ENCODE data around the gene FAH.

The FAH gene

GRCh38 chr15:80151576-80151975 is 1.2 kb upstream of the FAH start:
- H2BK5ac ChIP-seq (ENCODE audit: low read length), result no peak overlapping the region
- DNase-seq, result no peak
- H3K4me3 ChIP-seq (ENCODE audit: low read length), result no peak overlapping the region

GRCh38 chr15:80152180-80152895 is 461 bp upstream of the FAH start:
- Histone ChIP-seq H2BK5ac (ENCODE audit: low read length) (no peak overlapping the region), H3K23ac (ENCODE audit: low read length) (no peak overlapping the region), H2BK15ac (replicated peaks; ENCODE audit: low read depth) (no peak overlapping the region), H3K27ac (ENCODE audit: low read depth, low read length) (no peak overlapping the region), H3K79me2 (ENCODE audit: control insufficient read depth, insufficient read depth, low read length) (no peaks in the 10 kb centered on the region), H3K56ac (ENCODE audit: low read length) (peak overlapping the region; percentile 67), H3K27me3 (ENCODE audit: insufficient read depth, low read length, poor library complexity) (no peaks in the 10 kb centered on the region), H3K36me3 (ENCODE audit: control insufficient read depth, insufficient read depth, low read length) (no peaks in the 10 kb centered on the region), H2BK120ac (ENCODE audit: low read depth, low read length) (no peak overlapping the region), H3K79me1 (ENCODE audit: low read length) (no peaks in the 10 kb centered on the region), H3K9ac (ENCODE audit: low read length) (peak overlapping the region; percentile 48), H3K4me1 (ENCODE audit: control insufficient read depth, low read depth, low read length) (no peaks in the 10 kb centered on the region), H3K4me3 (ENCODE audit: low read length) (peak overlapping the region; percentile 52), H2AK5ac (ENCODE audit: low read length) (no peak overlapping the region), H4K8ac (ENCODE audit: low read depth, low read length) (no peak overlapping the region), H3K4me2 (ENCODE audit: low read length) (peak overlapping the region; percentile 91), H4K5ac (ENCODE audit: low read length) (no peak overlapping the region), H3K4ac (ENCODE audit: low read depth, low read length) (no peak overlapping the region), H3K18ac (ENCODE audit: low read length) (no peak overlapping the region)
- DNase-seq, result peak; percentile 98
- WGBS (ENCODE audit: extremely low coverage, insufficient coverage, low lambda C conversion rate), result no CpG with 5 or more reads among the region's 41 CpGs

More at GRCh38 chr15:80151576-80151975, 1.2 kb upstream of the FAH start:
- Histone ChIP-seq H3K18ac (ENCODE audit: low read length) (no peak overlapping the region), H3K9ac (ENCODE audit: low read length) (no peak overlapping the region), H3K27ac (ENCODE audit: low read depth, low read length) (no peak overlapping the region), H3K4ac (ENCODE audit: low read depth, low read length) (no peak overlapping the region), H4K5ac (ENCODE audit: low read length) (no peak overlapping the region), H3K56ac (ENCODE audit: low read length) (no peak overlapping the region), H3K36me3 (ENCODE audit: control insufficient read depth, insufficient read depth, low read length) (no peaks in the 10 kb centered on the region), H3K4me1 (ENCODE audit: control insufficient read depth, low read depth, low read length) (no peaks in the 10 kb centered on the region), H3K23ac (ENCODE audit: low read length) (no peak overlapping the region), H3K79me2 (ENCODE audit: control insufficient read depth, insufficient read depth, low read length) (no peaks in the 10 kb centered on the region), H2BK120ac (ENCODE audit: low read depth, low read length) (no peak overlapping the region), H3K4me2 (ENCODE audit: low read length) (no peak overlapping the region), H3K79me1 (ENCODE audit: low read length) (no peaks in the 10 kb centered on the region), H4K8ac (ENCODE audit: low read depth, low read length) (no peak overlapping the region), H3K27me3 (ENCODE audit: insufficient read depth, low read length, poor library complexity) (no peaks in the 10 kb centered on the region), H2AK5ac (ENCODE audit: low read length) (no peak overlapping the region), H2BK15ac (replicated peaks; ENCODE audit: low read depth) (no peak overlapping the region)
- no CpG with 5 or more reads among the region's 3 CpGs for WGBS (ENCODE audit: extremely low coverage, insufficient coverage, low lambda C conversion rate)

GRCh38 chr15:80153900-80154299 is 1.1 kb downstream of the FAH start:
- H3K27me3 ChIP-seq (ENCODE audit: insufficient read depth, low read length, poor library complexity), result no peaks in the 10 kb centered on the region
- H3K36me3 ChIP-seq (ENCODE audit: control insufficient read depth, insufficient read depth, low read length), result no peaks in the 10 kb centered on the region
- no peak for DNase-seq
- H3K4me2 ChIP-seq (ENCODE audit: low read length), result no peak overlapping the region
- H3K4me1 ChIP-seq (ENCODE audit: control insufficient read depth, low read depth, low read length), result no peaks in the 10 kb centered on the region
- no peak overlapping the region for H4K5ac ChIP-seq (ENCODE audit: low read length)
- H2BK15ac ChIP-seq (replicated peaks; ENCODE audit: low read depth), result no peak overlapping the region
- no peak overlapping the region for H3K56ac ChIP-seq (ENCODE audit: low read length)
- no peak overlapping the region for H3K4ac ChIP-seq (ENCODE audit: low read depth, low read length)
- no peak overlapping the region for H3K23ac ChIP-seq (ENCODE audit: low read length)
- H3K27ac ChIP-seq (ENCODE audit: low read depth, low read length), result no peak overlapping the region
- H3K9ac ChIP-seq (ENCODE audit: low read length), result no peak overlapping the region
- no peak overlapping the region for H3K18ac ChIP-seq (ENCODE audit: low read length)
- no CpG with 5 or more reads among the region's 4 CpGs for WGBS (ENCODE audit: extremely low coverage, insufficient coverage, low lambda C conversion rate)
- no peak overlapping the region for H2BK120ac ChIP-seq (ENCODE audit: low read depth, low read length)
- H3K4me3 ChIP-seq (ENCODE audit: low read length), result no peak overlapping the region
- H2BK5ac ChIP-seq (ENCODE audit: low read length), result no peak overlapping the region
- no peak overlapping the region for H2AK5ac ChIP-seq (ENCODE audit: low read length)
- H3K79me2 ChIP-seq (ENCODE audit: control insufficient read depth, insufficient read depth, low read length), result no peaks in the 10 kb centered on the region
- H4K8ac ChIP-seq (ENCODE audit: low read depth, low read length), result no peak overlapping the region
- no peaks in the 10 kb centered on the region for H3K79me1 ChIP-seq (ENCODE audit: low read length)

- H3K27ac ChIP-seq (ENCODE audit: low read depth, low read length), result no peak overlapping the region
- DNase-seq, result no peak
- H2BK15ac ChIP-seq (replicated peaks; ENCODE audit: low read depth), result no peak overlapping the region
Observed at GRCh38 chr15:80154336-80154735, 1.5 kb downstream of the FAH start.

GRCh38 chr15:80155001-80155377 is 2.2 kb downstream of the FAH start:
- Histone ChIP-seq H2BK120ac (ENCODE audit: low read depth, low read length) (no peak overlapping the region), H3K79me1 (ENCODE audit: low read length) (no peaks in the 10 kb centered on the region), H2BK15ac (replicated peaks; ENCODE audit: low read depth) (no peak overlapping the region), H3K27me3 (ENCODE audit: insufficient read depth, low read length, poor library complexity) (no peaks in the 10 kb centered on the region), H3K79me2 (ENCODE audit: control insufficient read depth, insufficient read depth, low read length) (no peaks in the 10 kb centered on the region), H3K4me3 (ENCODE audit: low read length) (no peak overlapping the region), H3K9ac (ENCODE audit: low read length) (no peak overlapping the region), H4K8ac (ENCODE audit: low read depth, low read length) (no peak overlapping the region), H3K18ac (ENCODE audit: low read length) (no peak overlapping the region), H3K4ac (ENCODE audit: low read depth, low read length) (no peak overlapping the region), H3K27ac (ENCODE audit: low read depth, low read length) (no peak overlapping the region), H2BK5ac (ENCODE audit: low read length) (no peak overlapping the region), H3K23ac (ENCODE audit: low read length) (no peak overlapping the region), H2AK5ac (ENCODE audit: low read length) (no peak overlapping the region), H3K56ac (ENCODE audit: low read length) (no peak overlapping the region), H4K5ac (ENCODE audit: low read length) (no peak overlapping the region), H3K4me2 (ENCODE audit: low read length) (no peak overlapping the region), H3K4me1 (ENCODE audit: control insufficient read depth, low read depth, low read length) (no peaks in the 10 kb centered on the region), H3K36me3 (ENCODE audit: control insufficient read depth, insufficient read depth, low read length) (no peaks in the 10 kb centered on the region)
- no CpG with 5 or more reads among the region's 5 CpGs for WGBS (ENCODE audit: extremely low coverage, insufficient coverage, low lambda C conversion rate)
- no peak for DNase-seq

More at GRCh38 chr15:80154336-80154735, 1.5 kb downstream of the FAH start:
- Histone ChIP-seq H3K36me3 (ENCODE audit: control insufficient read depth, insufficient read depth, low read length) (no peaks in the 10 kb centered on the region), H3K9ac (ENCODE audit: low read length) (no peak overlapping the region), H3K79me2 (ENCODE audit: control insufficient read depth, insufficient read depth, low read length) (no peaks in the 10 kb centered on the region), H3K23ac (ENCODE audit: low read length) (no peak overlapping the region), H2BK5ac (ENCODE audit: low read length) (no peak overlapping the region), H4K5ac (ENCODE audit: low read length) (no peak overlapping the region), H3K4ac (ENCODE audit: low read depth, low read length) (no peak overlapping the region), H3K27me3 (ENCODE audit: insufficient read depth, low read length, poor library complexity) (no peaks in the 10 kb centered on the region), H2AK5ac (ENCODE audit: low read length) (no peak overlapping the region), H2BK120ac (ENCODE audit: low read depth, low read length) (no peak overlapping the region), H3K56ac (ENCODE audit: low read length) (no peak overlapping the region), H4K8ac (ENCODE audit: low read depth, low read length) (no peak overlapping the region), H3K4me2 (ENCODE audit: low read length) (no peak overlapping the region), H3K79me1 (ENCODE audit: low read length) (no peaks in the 10 kb centered on the region), H3K4me1 (ENCODE audit: control insufficient read depth, low read depth, low read length) (no peaks in the 10 kb centered on the region), H3K4me3 (ENCODE audit: low read length) (no peak overlapping the region), H3K18ac (ENCODE audit: low read length) (no peak overlapping the region)
- no CpG with 5 or more reads among the region's 6 CpGs for WGBS (ENCODE audit: extremely low coverage, insufficient coverage, low lambda C conversion rate)

Measured in mesendoderm (in vitro differentiated cells).